Peyer's patch (tissue), 4 donors: Measurements from ENCODE around the gene PDE11A. TPM values are rescaled to one million over a fixed set of nuclear protein-coding genes. Genes with fewer than 3 reads are reported as not detected.

Source experiments
- DNase-seq, 3 donors: peaks; one replicate each; pipeline ENCODE4 v3.0.0-alpha.2; 2017 to 2019
- H3K27ac ChIP-seq, 4 donors: fragments of 200-600 bp; sonication (generic); one replicate each; pipeline ENCODE4 v1.5.1; 2016 to 2019
- H3K27me3 ChIP-seq, 2 donors: fragments of 200-600 bp; sonication (generic); one replicate each; pipeline ENCODE4 v1.5.1; 2019
- H3K36me3 ChIP-seq, 3 donors: fragments of 200-600 bp; sonication (generic); one replicate each; pipeline ENCODE4 v1.5.1; 2016 to 2019
- H3K4me1 ChIP-seq, 4 donors: fragments of 200-600 bp; sonication (generic); one replicate each; pipeline ENCODE4 v1.5.1; 2016 to 2019
- H3K4me3 ChIP-seq, 4 donors: fragments of 200-600 bp; sonication (generic); 1 replicate in 3 of 4; 2 replicates in 1 of 4; pipeline ENCODE4 v1.5.1; 2016 to 2019; ENCODE audit warnings: mild to moderate bottlenecking in 1 of 4
- H3K9me3 ChIP-seq, 4 donors: fragments of 200-600 bp; sonication (generic); one replicate each; pipeline ENCODE4 v1.5.1; 2016 to 2019; ENCODE audit warnings: mild to moderate bottlenecking in 1 of 4
- POLR2A ChIP-seq, 2 donors: fragments of 450-650 bp; IDR thresholded peaks; one replicate each; pipeline ENCODE4 v1.5.1; 2017; ENCODE audit warnings: antibody characterized with exemption in 2 of 2, mild to moderate bottlenecking in 2 of 2, moderate library complexity in 2 of 2
- total RNA-seq, 4 donors: library from RNA; depleted of rRNA; stranded (reverse); fragments of >200 nt; gene quantifications; one replicate each; pipeline ENCODE4 v1.1.0, GENCODE V29; 2016
- TF ChIP-seq, protein P1 (sequence below), 6 experiments: fragments of 450-650 bp in 4 of 6; fragments of 200-600 bp in 2 of 6; sonication (generic) in 1 of 6; IDR thresholded peaks; one replicate each; pipeline ENCODE4 v1.5.1; 2017 to 2019; ENCODE audit warnings: antibody characterized with exemption in 6 of 6, mild to moderate bottlenecking in 3 of 6, moderate library complexity in 1 of 6

The PDE11A gene
- total RNA-seq, 4 donors from 2014 or later: 1.6 to 2.1 (median 1.7) TPM

DNA sequence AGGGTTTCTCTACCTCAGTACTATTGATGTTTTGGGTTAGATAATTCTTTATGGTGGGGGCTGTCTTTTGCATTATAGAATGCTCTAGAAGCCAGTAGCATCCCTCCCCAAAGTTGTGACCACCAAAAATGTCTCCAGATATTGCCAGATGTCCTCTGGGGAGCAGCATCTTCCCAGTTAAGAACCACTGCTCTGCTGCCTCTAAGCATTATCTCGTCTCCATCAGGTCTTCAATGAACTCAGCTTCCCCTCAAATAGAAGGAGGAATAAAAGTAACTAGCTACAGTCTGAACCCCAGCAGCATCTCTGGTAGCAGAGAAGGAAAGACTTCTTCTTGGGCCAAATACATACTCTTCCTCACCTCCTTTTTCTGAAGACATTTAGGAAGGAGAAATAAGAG lies 435.9 kb downstream of the PDE11A start:
- no peak for TF ChIP-seq POLR2A (IDR thresholded peaks at IDR 0.05)
- TF ChIP-seq, protein P1, sequence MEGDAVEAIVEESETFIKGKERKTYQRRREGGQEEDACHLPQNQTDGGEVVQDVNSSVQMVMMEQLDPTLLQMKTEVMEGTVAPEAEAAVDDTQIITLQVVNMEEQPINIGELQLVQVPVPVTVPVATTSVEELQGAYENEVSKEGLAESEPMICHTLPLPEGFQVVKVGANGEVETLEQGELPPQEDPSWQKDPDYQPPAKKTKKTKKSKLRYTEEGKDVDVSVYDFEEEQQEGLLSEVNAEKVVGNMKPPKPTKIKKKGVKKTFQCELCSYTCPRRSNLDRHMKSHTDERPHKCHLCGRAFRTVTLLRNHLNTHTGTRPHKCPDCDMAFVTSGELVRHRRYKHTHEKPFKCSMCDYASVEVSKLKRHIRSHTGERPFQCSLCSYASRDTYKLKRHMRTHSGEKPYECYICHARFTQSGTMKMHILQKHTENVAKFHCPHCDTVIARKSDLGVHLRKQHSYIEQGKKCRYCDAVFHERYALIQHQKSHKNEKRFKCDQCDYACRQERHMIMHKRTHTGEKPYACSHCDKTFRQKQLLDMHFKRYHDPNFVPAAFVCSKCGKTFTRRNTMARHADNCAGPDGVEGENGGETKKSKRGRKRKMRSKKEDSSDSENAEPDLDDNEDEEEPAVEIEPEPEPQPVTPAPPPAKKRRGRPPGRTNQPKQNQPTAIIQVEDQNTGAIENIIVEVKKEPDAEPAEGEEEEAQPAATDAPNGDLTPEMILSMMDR (IDR thresholded peaks at IDR 0.05): no peak
- no peaks in the 10 kb centered on the region for H3K27me3 ChIP-seq
- no peak overlapping the region for H3K4me3 ChIP-seq
- no peaks in the 10 kb centered on the region for H3K36me3 ChIP-seq
- H3K27ac ChIP-seq: no peak overlapping the region
- H3K4me1 ChIP-seq: no peaks in the 10 kb centered on the region
- no peak for DNase-seq
- no peaks in the 10 kb centered on the region for H3K9me3 ChIP-seq

GRCh38 chr2:177635696-177636095 lies 436.9 kb downstream of the PDE11A start:
- H3K27ac ChIP-seq: no peak overlapping the region
- no peaks in the 10 kb centered on the region for H3K27me3 ChIP-seq
- H3K36me3 ChIP-seq: no peaks in the 10 kb centered on the region
- H3K4me3 ChIP-seq: no peak overlapping the region
- TF ChIP-seq, protein P1 (IDR thresholded peaks at IDR 0.05): no peak
- no peaks in the 10 kb centered on the region for H3K9me3 ChIP-seq
- no peak for DNase-seq
- H3K4me1 ChIP-seq: no peaks in the 10 kb centered on the region

DNA sequence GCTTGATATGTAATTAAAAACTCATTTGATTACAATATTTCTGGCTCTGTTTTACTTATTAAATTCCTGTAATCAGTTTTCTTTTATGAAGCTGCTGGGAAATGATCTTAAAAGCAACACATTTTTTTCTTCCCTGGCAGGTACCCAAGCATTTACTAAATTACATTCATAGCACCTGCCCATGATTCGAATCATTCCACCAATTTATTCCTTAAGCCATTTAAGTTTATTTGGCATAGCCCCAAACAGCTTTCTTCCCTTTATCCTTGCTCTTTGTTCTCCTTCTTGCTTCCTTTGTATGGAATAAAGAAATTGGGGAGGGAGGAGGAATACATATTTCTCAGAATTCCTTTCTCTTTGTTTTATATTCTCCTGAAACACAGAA lies 438.7 kb downstream of the PDE11A start:
- TF ChIP-seq, protein P1 (IDR thresholded peaks at IDR 0.05): no peak
- TF ChIP-seq POLR2A (IDR thresholded peaks at IDR 0.05): no peak
- Histone ChIP-seq H3K4me3 (no peak overlapping the region), H3K27ac (no peak overlapping the region), H3K9me3 (no peaks in the 10 kb centered on the region), H3K27me3 (no peaks in the 10 kb centered on the region), H3K4me1 (no peaks in the 10 kb centered on the region), H3K36me3 (no peaks in the 10 kb centered on the region)
- DNase-seq: no peak

DNA sequence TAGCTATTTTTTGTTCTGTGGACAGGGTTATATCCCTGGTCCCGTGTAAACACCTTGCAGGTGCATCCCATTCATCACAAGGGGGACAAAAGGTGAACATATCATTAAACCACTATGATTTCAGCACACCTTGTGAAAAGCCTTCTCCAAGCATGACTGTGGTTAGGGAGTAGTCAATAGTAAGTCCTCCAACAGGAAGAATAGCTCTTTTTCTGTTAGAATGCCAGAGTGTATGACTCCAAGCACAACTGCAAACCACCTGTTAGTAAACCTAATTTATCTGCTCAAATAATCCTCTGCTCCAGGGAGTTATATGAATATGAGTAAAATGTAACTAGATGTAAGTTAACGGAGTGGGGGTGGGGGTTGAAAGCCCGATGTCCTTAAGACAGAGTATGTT lies 439.5 kb downstream of the PDE11A start:
- Histone ChIP-seq H3K27ac (no peak overlapping the region), H3K9me3 (no peaks in the 10 kb centered on the region), H3K36me3 (no peaks in the 10 kb centered on the region), H3K4me1 (no peaks in the 10 kb centered on the region), H3K4me3 (no peak overlapping the region), H3K27me3 (no peaks in the 10 kb centered on the region)
- no peak for DNase-seq
- no peak for TF ChIP-seq POLR2A (IDR thresholded peaks at IDR 0.05)
- TF ChIP-seq, protein P1 (IDR thresholded peaks at IDR 0.05): no peak

DNA sequence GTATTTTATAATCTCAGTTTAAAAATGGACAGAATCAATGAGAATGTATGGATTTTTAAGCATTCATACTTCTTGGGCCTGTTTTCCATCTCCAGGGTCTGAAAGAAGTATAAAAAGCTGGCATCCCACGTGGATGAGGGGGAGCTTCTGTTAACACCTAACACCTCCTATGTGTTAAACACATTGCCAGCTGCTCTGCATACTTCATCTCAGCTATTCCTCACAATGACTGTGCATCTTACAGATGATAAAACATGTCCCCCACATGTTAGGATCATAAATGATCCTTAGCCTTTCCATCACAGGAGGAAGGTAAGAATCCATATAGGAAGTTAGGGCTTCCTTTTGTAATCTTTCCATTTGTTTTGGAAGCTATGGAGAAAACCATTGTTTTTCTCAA lies 440.9 kb downstream of the PDE11A start:
- no peaks in the 10 kb centered on the region for H3K9me3 ChIP-seq
- TF ChIP-seq, protein P1 (IDR thresholded peaks at IDR 0.05): no peak
- no peak for TF ChIP-seq POLR2A (IDR thresholded peaks at IDR 0.05)
- no peak overlapping the region for H3K27ac ChIP-seq
- no peak for DNase-seq
- H3K36me3 ChIP-seq: no peaks in the 10 kb centered on the region
- no peak overlapping the region for H3K4me3 ChIP-seq
- H3K27me3 ChIP-seq: no peaks in the 10 kb centered on the region
- no peaks in the 10 kb centered on the region for H3K4me1 ChIP-seq

DNA sequence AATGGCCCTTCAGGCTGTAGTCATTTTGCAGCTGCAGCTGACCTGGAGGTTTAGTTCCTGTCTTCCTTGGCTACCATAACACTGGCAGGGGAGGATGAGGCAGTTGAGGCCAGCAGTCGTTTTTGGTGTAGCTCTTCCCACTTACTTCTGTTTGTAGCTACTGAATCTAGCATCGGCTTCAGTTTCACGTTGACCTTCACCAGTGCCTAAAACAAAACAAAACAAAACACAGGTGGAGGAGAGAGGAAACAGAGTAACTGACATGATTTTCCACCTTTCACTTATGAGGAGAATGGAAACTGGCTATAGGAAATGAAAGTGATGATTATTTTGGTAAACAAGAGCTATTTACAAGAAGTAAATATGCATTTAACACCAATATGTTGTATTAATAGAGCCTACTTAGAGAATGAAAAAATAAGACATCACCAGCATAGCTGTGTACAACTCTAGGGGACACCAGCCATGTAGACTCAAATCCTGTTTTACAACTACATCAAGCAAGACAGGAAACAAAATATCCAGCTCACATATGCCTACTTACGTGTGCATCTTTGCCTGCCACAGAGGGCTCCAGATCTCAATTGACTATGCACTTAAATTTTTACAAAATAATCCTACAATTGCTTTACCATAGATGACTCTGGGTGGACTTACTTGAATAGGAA lies 443.1 kb downstream of the PDE11A start:
- H3K27ac ChIP-seq: no peak overlapping the region
- H3K36me3 ChIP-seq: no peaks in the 10 kb centered on the region
- H3K9me3 ChIP-seq: no peaks in the 10 kb centered on the region
- no peak for DNase-seq
- no peak overlapping the region for H3K4me3 ChIP-seq
- no peaks in the 10 kb centered on the region for H3K4me1 ChIP-seq
- H3K27me3 ChIP-seq: no peaks in the 10 kb centered on the region
- no peak for TF ChIP-seq POLR2A (IDR thresholded peaks at IDR 0.05)
- TF ChIP-seq, protein P1 (IDR thresholded peaks at IDR 0.05): no peak
